ENCODE measurements around the gene EHD3.

The EHD3 gene

GRCh38 chr2:31213601-31214443, 20.1 kb upstream of the EHD3 start:
- peak in 1 of 2 donors; percentile 9 for DNase-seq

GRCh38 chr2:31214444-31214915, 19.5 kb upstream of the EHD3 start:
- DNase-seq, result no peak

- DNase-seq, result no peak
These were observed 17.2 kb upstream of the EHD3 start for GRCh38 chr2:31216734-31217133.

- no peak for DNase-seq
These were observed 16.3 kb upstream of the EHD3 start, which contains the start of gene CAPN14 for GRCh38 chr2:31217465-31218200. TSS of gene CAPN14 (minus strand) at chr2:31217515. CDS start at chr2:31205447, 12,068 bp downstream.

- DNase-seq, result peak; percentile 85 to 92
These were observed 14.6 kb upstream of the EHD3 start for GRCh38 chr2:31219131-31219969.

GRCh38 chr2:31221544-31221943, 12.4 kb upstream of the EHD3 start:
- DNase-seq, result no peak

GRCh38 chr2:31222071-31222470, 11.9 kb upstream of the EHD3 start:
- DNase-seq, result no peak

GRCh38 chr2:31223026-31223425, 10.9 kb upstream of the EHD3 start:
- DNase-seq, result no peak

- no peak for DNase-seq
These were observed 10.2 kb upstream of the EHD3 start for GRCh38 chr2:31223749-31224148.

- no peak for DNase-seq
These were observed 7.7 kb upstream of the EHD3 start for GRCh38 chr2:31226266-31226665.

GRCh38 chr2:31227110-31227509, 6.8 kb upstream of the EHD3 start:
- no peak for DNase-seq

GRCh38 chr2:31227711-31228125, 6.2 kb upstream of the EHD3 start:
- DNase-seq, result no peak

GRCh38 chr2:31228717-31229116, 5.2 kb upstream of the EHD3 start:
- no peak for DNase-seq

GRCh38 chr2:31230751-31231150, 3.2 kb upstream of the EHD3 start:
- DNase-seq, result no peak

GRCh38 chr2:31231571-31232302, 2.2 kb upstream of the EHD3 start:
- no peak for DNase-seq

- DNase-seq, result no peak
These were observed 1.4 kb upstream of the EHD3 start for GRCh38 chr2:31232586-31232985.

- peak in 1 of 2 donors; percentile 13 for DNase-seq
These were observed 721 bp upstream of the EHD3 start for GRCh38 chr2:31233231-31233630.

- DNase-seq, result no peak
These were observed 941 bp downstream of the EHD3 start for GRCh38 chr2:31234683-31235503.

- DNase-seq, result no peak
These were observed 1.6 kb downstream of the EHD3 start for GRCh38 chr2:31235504-31235902.

GRCh38 chr2:31236433-31237205, 2.7 kb downstream of the EHD3 start:
- DNase-seq, result no peak

Data from inflammatory macrophage (primary cell).